Neural cell (in vitro differentiated cells): ENCODE results near the gene ZNF117.
"Not testable (repeated sequence)": the region's sequence is repeated elsewhere in the genome, so short reads cannot be mapped to it uniquely, and the experiment has no call there.

Experiments
- EP300 ChIP-seq: fragments of 450-650 bp; conservative IDR thresholded peaks from 2 replicates; pipeline ENCODE4 v1.6.1; 2014; ENCODE audit warnings: antibody characterized with exemption, mild to moderate bottlenecking, moderate library complexity; ENCODE audit not compliant: poor library complexity, severe bottlenecking
- EZH2 ChIP-seq: fragments of 200-600, 300-800 bp; shearing (Covaris generic), sonication (generic); IDR thresholded peaks from 2 replicates; pipeline ENCODE4 v1.6.1; 2014; ENCODE audit warnings: antibody characterized with exemption, low read length, borderline replicate concordance, mild to moderate bottlenecking; ENCODE audit not compliant: insufficient read depth, poor library complexity, severe bottlenecking
- MXI1 ChIP-seq: fragments of 450-650 bp; conservative IDR thresholded peaks from 2 replicates; pipeline ENCODE4 v1.6.1; 2014; ENCODE audit warnings: antibody characterized with exemption, mild to moderate bottlenecking; ENCODE audit not compliant: poor library complexity, severe bottlenecking
- POLR2AphosphoS5 ChIP-seq: IDR thresholded peaks from 2 replicates; pipeline ENCODE4 v1.6.1; 2012
- RAD21 ChIP-seq: fragments of 450-650 bp; conservative IDR thresholded peaks from 2 replicates; pipeline ENCODE4 v1.6.1; 2014; ENCODE audit warnings: antibody characterized with exemption, mild to moderate bottlenecking, moderate library complexity
- REST ChIP-seq: IDR thresholded peaks from 2 replicates; pipeline ENCODE4 v1.6.1; 2012; ENCODE audit warnings: borderline replicate concordance
- SMC3 ChIP-seq: fragments of 450-650 bp; conservative IDR thresholded peaks from 2 replicates; pipeline ENCODE4 v1.6.1; 2014; ENCODE audit warnings: antibody characterized with exemption, mild to moderate bottlenecking, moderate library complexity; ENCODE audit not compliant: poor library complexity
- TAF1 ChIP-seq: IDR thresholded peaks from 2 replicates; pipeline ENCODE4 v1.6.1; 2012; ENCODE audit warnings: low read depth
- TF ChIP-seq, protein P1 (sequence below): fragments of 450-650 bp; IDR thresholded peaks from 2 replicates; pipeline ENCODE4 v1.5.1; 2014; ENCODE audit warnings: antibody characterized with exemption, mild to moderate bottlenecking, moderate library complexity; ENCODE audit not compliant: poor library complexity, severe bottlenecking

DNA sequence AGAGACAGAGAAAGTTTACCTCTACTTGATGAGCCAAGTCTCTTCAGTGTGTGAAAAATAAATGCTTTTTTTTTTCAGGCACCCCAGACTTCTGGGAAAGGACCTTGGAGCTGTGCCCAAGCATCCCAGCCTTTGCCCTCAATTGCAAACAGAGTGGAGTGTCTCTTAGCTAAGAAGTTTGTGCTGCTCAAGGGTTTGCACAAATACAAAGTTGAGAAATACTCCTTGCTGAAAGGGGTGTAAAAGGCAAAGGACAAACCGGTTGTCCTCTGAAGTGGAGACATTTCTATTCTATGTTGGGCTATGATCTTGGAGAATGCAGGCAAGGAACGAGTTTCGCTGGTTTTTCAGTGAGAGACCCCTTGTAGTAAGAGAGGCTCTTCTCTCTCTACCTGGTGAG, 30.1 kb upstream of the ZNF117 start:
- TF ChIP-seq, protein P1, sequence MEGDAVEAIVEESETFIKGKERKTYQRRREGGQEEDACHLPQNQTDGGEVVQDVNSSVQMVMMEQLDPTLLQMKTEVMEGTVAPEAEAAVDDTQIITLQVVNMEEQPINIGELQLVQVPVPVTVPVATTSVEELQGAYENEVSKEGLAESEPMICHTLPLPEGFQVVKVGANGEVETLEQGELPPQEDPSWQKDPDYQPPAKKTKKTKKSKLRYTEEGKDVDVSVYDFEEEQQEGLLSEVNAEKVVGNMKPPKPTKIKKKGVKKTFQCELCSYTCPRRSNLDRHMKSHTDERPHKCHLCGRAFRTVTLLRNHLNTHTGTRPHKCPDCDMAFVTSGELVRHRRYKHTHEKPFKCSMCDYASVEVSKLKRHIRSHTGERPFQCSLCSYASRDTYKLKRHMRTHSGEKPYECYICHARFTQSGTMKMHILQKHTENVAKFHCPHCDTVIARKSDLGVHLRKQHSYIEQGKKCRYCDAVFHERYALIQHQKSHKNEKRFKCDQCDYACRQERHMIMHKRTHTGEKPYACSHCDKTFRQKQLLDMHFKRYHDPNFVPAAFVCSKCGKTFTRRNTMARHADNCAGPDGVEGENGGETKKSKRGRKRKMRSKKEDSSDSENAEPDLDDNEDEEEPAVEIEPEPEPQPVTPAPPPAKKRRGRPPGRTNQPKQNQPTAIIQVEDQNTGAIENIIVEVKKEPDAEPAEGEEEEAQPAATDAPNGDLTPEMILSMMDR = not testable (repeated sequence)
- not testable (repeated sequence) for TF ChIP-seq MXI1, RAD21, SMC3, POLR2AphosphoS5, TAF1, EP300, EZH2, REST
